ENCODE results near the gene EPG5.
"Not testable (repeated sequence)": the region's sequence is repeated elsewhere in the genome, so short reads cannot be mapped to it uniquely, and the experiment has no call there.

Gene EPG5

GRCh38 chr18:45843019-45843418, 124.1 kb downstream of the EPG5 start:
- in situ Hi-C loops (cut with MboI; ENCODE audit: low sequenced_read_pairs): no loop called here

GRCh38 chr18:45841765-45842442, 125.2 kb downstream of the EPG5 start:
- in situ Hi-C loops (cut with MboI; ENCODE audit: low sequenced_read_pairs): no loop called here

DNA sequence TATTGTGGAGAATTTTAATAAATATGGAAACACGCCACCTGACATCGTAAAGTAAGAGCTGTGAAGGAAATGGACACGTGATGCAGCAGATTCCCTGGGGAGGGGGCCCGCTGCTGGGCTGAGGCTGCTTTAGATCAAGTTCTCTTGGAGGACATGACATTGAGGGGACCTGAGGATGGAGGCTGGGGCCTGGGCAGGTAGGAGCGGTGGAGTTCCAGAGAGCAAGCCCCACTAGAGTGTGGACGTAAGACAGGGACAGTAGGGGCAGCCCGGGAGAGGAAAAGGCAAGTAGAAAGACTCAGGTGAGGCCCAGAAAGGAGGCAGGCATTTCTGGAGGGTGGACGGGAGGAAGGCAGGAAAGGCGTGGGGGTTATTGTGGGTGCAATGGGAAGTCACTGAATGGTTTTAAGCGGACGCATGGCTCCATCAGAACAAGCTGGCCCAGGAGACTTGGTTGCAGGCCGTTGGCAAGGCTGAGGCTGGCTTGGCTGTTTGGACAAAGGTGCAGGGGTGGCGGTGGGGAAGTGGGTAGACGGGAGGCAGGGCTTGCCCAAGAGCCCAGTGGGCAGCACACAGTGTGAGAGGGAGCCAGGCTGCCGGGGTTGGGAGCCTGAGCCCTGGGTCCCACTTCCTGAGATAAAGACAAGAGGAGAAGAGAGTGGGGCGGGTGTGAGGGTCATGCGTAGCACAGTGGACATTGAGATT, 125.9 kb downstream of the EPG5 start:
- in situ Hi-C loops (cut with MboI; ENCODE audit: low sequenced_read_pairs): no loop called here

- in situ Hi-C loops (cut with MboI; ENCODE audit: low sequenced_read_pairs): no loop called here
Measured at GRCh38 chr18:45839414-45840395, 127.4 kb downstream of the EPG5 start.

DNA sequence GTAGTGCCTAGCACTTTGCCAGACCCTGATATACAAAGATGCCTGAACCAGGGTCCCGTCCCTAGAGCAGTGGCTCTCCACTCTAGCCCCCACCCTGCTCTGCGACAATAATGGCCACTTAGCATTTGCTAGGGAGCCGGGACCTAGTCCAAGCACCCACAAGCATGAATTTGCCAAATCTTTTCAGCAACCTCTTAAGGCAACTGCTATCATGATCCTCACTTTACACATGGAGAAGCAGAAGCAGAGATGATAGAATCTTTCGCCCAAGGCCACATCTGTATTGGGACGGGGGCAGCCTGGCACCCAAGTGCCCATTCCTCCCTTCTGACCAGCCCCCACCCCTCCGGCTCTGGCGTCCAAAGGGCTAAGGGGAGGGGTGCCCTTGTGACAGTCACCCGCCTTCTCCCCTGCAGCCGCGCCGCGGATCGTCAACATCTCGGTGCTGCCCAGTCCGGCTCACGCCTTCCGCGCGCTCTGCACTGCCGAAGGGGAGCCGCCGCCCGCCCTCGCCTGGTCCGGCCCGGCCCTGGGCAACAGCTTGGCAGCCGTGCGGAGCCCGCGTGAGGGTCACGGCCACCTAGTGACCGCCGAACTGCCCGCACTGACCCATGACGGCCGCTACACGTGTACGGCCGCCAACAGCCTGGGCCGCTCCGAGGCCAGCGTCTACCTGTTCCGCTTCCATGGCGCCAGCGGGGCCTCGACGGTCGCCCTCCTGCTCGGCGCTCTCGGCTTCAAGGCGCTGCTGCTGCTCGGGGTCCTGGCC, 128.6 kb downstream of the EPG5 start:
- in situ Hi-C loops (cut with MboI; ENCODE audit: low sequenced_read_pairs): no loop called here

- in situ Hi-C loops (cut with MboI; ENCODE audit: low sequenced_read_pairs): no loop called here
Measured at GRCh38 chr18:45837283-45838070, 129.7 kb downstream of the EPG5 start.

- in situ Hi-C loops (cut with MboI; ENCODE audit: low sequenced_read_pairs): no loop called here
Measured at GRCh38 chr18:45836242-45837205, 130.6 kb downstream of the EPG5 start.

- in situ Hi-C loops (cut with MboI; ENCODE audit: low sequenced_read_pairs): no loop called here
Measured at GRCh38 chr18:45835057-45835636, 132.0 kb downstream of the EPG5 start.

DNA sequence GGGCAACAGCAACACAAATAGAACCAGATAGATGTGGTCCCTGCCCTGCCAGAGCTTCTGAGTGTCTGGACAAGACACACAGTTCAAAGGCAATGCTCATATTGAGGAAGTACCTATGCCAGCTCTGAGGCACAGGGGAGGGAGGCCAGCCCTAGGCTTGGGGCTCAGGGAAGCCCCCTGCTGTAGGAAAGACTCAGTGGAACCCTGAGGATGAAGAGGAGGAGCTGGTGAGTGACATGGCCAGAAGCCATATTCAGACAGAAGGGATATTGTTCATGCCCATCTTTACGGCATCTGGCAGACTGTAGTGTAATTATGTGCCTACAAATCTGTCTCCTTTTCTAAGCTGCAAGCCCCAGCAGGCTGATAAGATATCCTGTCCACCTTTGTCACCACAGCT, 132.8 kb downstream of the EPG5 start:
- in situ Hi-C loops (cut with MboI; ENCODE audit: low sequenced_read_pairs): no loop called here

- in situ Hi-C loops (cut with MboI; ENCODE audit: low sequenced_read_pairs): no loop called here
Measured at GRCh38 chr18:45833846-45834245, 133.3 kb downstream of the EPG5 start.

DNA sequence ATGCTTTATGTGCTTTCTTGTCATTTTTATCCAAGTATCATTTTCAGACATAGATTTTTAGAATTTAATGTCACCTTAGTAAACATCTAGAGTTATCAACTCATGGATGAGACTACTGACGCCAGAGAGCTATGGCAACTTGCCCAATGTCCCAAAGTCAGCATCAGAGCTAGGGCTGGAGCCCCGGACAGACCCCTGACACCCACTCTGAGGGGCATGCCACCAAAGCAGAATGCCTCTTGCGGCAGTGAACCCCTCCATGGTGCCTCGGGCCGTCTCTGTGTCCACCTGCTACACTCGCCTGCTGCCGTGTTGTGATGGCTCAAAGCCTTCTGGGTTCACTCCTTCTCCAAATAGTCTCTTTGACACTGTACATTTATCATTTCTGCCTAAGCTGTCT, 136.2 kb downstream of the EPG5 start:
- in situ Hi-C loops (cut with MboI; ENCODE audit: low sequenced_read_pairs): no loop called here

- in situ Hi-C loops (cut with MboI; ENCODE audit: low sequenced_read_pairs): no loop called here
Measured at GRCh38 chr18:45829855-45830254, 137.3 kb downstream of the EPG5 start.

DNA sequence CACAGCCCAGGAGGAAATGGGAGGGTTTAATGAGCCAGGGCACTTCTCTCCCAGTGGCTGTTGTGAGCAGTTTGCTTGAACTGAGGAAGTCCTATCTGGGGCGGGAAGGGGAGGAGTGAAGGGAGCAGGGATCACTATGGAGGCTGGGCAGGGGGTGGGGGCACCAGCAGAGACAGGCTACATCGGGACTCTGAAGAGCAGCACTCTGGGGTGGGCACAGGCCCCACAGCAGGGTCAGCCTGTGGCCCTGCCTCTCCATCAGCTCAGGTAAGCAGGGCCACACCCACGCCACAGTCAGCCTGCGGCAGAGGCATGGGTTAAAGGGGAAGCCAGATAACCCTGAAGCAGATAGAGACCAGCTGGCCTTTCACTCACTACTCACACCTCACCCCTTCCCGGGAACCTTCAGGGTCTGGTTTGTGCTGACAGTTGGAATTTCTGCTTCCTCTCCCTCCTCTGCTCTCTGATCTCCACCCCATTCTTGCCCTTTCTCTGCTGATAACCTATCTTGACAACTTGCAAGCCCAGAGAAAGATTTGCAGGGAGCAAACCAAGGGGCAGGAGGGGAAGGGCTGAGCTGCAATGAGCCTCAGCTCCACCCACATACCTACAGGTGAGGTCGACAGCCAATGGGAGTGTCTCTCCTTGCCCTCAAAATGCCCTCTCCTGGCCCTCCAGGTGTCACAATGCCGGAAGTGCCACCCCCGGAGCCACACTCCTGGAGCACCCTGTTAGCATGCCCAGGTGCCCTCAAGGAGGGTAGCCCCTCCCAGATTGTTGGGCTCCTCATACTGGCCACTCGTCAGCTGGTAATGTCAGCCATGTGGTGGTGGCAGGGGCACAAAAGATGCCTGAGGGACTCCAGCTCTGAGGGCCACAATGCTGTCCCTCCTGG, 138.0 kb downstream of the EPG5 start:
- in situ Hi-C loops (cut with MboI; ENCODE audit: low sequenced_read_pairs): no loop called here

DNA sequence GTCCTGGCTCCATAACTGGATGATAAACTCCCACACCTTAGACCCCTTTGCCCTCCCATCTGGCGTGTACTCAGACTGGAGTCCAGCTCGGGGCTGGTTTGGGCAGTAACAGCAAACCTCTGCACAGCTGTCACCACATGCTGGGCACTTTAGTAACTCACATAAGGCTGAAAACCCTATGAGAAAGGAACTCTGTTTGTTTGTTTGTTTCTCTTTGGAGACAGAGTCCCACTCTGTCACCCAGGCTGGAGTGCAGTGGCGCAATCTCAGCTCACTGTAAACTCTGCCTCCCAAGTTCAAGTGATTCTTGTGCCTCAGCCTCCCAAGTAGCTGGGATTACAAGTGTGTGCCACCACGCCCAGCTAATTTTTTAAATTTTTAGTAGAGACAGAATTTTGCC, 140.4 kb downstream of the EPG5 start:
- in situ Hi-C loops (cut with MboI; ENCODE audit: low sequenced_read_pairs): not testable (repeated sequence)

DNA sequence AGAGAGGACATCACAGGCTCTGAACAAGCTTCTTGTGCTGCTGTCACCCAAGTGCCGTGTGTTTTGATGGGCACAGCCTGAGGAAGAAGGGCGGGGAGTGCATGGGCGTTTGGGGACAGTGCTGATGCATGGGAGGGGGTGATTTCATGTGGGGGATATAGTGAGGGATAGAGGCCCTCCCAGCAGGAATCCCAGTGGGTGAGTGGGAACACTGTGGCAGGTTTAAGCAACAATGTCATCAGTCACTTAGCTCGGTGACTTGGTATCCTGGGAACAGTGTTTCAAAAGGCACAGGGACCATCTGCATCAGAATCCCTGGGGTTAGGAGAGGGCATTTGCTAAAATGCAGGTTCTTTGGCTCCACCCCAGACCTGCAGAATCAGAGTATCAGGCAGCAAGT, 141.0 kb downstream of the EPG5 start:
- in situ Hi-C loops (cut with MboI; ENCODE audit: low sequenced_read_pairs): no loop called here

DNA sequence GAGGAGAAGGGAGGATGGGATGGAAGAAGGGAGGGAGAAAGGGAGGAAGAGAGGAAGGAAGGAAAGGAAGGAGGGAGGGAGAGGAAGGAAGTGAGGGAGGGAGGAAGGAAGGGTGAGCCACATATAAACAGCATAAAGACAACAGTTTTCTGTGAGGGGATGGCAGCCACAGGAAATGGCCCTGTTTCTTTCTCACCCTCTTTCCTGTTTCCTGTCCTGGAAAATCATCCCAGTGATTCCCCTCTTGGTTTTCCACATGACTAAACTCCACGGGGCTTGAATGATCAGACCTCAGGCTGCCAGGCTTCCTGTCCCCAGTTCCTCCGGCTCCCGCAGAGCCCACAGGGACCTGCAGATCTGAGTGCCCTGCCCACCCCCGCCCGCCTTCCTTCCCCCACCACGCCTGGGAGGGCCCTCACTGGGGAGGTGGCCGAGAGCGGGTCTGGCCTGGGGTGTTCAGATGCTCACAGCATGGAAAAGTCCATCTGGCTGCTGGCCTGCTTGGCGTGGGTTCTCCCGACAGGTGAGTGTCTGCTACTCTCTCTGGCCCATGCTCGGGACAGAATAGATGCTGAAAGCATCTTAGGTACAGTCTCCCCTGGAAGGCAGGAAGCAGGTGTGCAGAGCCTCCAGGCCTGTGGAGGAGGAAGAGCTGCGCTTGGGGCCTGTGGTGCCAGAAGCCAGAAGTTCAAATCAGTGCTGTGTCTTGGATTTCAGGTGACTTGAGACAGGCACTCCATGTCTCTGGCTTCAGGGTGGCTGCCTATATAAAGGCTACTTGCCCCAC, 141.7 kb downstream of the EPG5 start, which contains the start of gene SIGLEC15:
TSS of gene SIGLEC15 (plus strand) at position 418 of the 787 bp plus-strand sequence. CDS start at position 472, 54 bp downstream.
- in situ Hi-C loops (cut with MboI; ENCODE audit: low sequenced_read_pairs): no loop called here

Data from hTERT RPE-1 (cell line).